CD14-positive monocyte (primary cell): ENCODE measurements around the gene HEMK1. TPM values are rescaled to one million over a fixed set of nuclear protein-coding genes. Genes with fewer than 3 reads are reported as not detected.

ENCODE experiments used
- DNase-seq, 3 donors: peaks; one replicate each; pipeline ENCODE4 v3.0.0-alpha.2; 2011 to 2022
- H2AFZ ChIP-seq: 2 replicates; pipeline ENCODE4 v1.6.0; 2012; ENCODE audit warnings: mild to moderate bottlenecking, low read depth, low read length, inconsistent platforms; ENCODE audit not compliant: insufficient read depth, poor library complexity, severe bottlenecking
- H3K27ac ChIP-seq, 2 donors: 1 replicate in 1 of 2; 2 replicates in 1 of 2; pipeline ENCODE4 v1.5.1; 2012 to 2013; ENCODE audit warnings: low read length in 2 of 2, control low read depth in 1 of 2, inconsistent platforms in 1 of 2, low read depth in 1 of 2, mild to moderate bottlenecking in 1 of 2
- H3K27me3 ChIP-seq, 2 donors: one replicate each; pipeline versions ENCODE4 v1.6.0 to v1.6.1; 2011 to 2013; ENCODE audit warnings: low read length in 2 of 2; ENCODE audit not compliant: control insufficient read depth in 2 of 2, insufficient read depth in 2 of 2
- H3K36me3 ChIP-seq, 2 donors: replicated peaks in 1 of 2; 1 replicate in 1 of 2; 2 replicates in 1 of 2; pipeline versions ENCODE4 v1.5.1 to v1.6.1; 2012 to 2013; ENCODE audit warnings: low read length in 2 of 2, control low read depth in 1 of 2, inconsistent platforms in 1 of 2, mild to moderate bottlenecking in 1 of 2; ENCODE audit not compliant: insufficient read depth in 2 of 2, control insufficient read depth in 1 of 2
- H3K4me1 ChIP-seq, 2 donors: 1 replicate in 1 of 2; 2 replicates in 1 of 2; pipeline versions ENCODE4 v1.5.1 to v1.6.1; 2012 to 2013; ENCODE audit warnings: low read length in 2 of 2, control low read depth in 1 of 2, inconsistent platforms in 1 of 2, mild to moderate bottlenecking in 1 of 2, moderate library complexity in 1 of 2; ENCODE audit not compliant: insufficient read depth in 2 of 2, control insufficient read depth in 1 of 2
- H3K4me2 ChIP-seq: replicated peaks from 2 replicates; pipeline ENCODE3; 2012; ENCODE audit warnings: low read length, moderate library complexity, mild to moderate bottlenecking; ENCODE audit not compliant: poor library complexity, severe bottlenecking; ENCODE audit errors: extremely low read depth
- H3K4me3 ChIP-seq, 3 experiments: fragments of 200-600 bp in 1 of 3; sonication (generic) in 1 of 3; replicated peaks in 1 of 3; 1 replicate in 2 of 3; 2 replicates in 1 of 3; pipeline ENCODE4 v1.5.1; 2011 to 2013; ENCODE audit warnings: low read length in 3 of 3, mild to moderate bottlenecking in 3 of 3, control low read depth in 2 of 3, low read depth in 2 of 3, inconsistent platforms in 1 of 3, moderate library complexity in 1 of 3
- H3K79me2 ChIP-seq: 2 replicates; pipeline ENCODE4 v1.6.0; 2012; ENCODE audit warnings: mild to moderate bottlenecking, control low read depth, inconsistent platforms, low read length, moderate library complexity; ENCODE audit not compliant: insufficient read depth
- H3K9ac ChIP-seq: 2 replicates; pipeline ENCODE4 v1.6.0; 2017; ENCODE audit warnings: low read length, mild to moderate bottlenecking; ENCODE audit not compliant: insufficient read depth, poor library complexity, severe bottlenecking
- H3K9me3 ChIP-seq, 2 donors: replicated peaks in 1 of 2; 1 replicate in 1 of 2; 2 replicates in 1 of 2; pipeline versions ENCODE4 v1.5.1 to v1.6.1; 2012 to 2013; ENCODE audit warnings: low read length in 2 of 2, control low read depth in 1 of 2; ENCODE audit not compliant: control insufficient read depth in 1 of 2, insufficient read depth in 1 of 2
- H4K20me1 ChIP-seq: 2 replicates; pipeline ENCODE4 v1.6.0; 2012; ENCODE audit warnings: mild to moderate bottlenecking, low read length, control low read depth, moderate library complexity; ENCODE audit not compliant: insufficient read depth
- H3K27ac Mint-ChIP-seq, 7 donors: one replicate each; pipeline ENCODE4 v1.8.0; 2020; ENCODE audit warnings: mild to moderate bottlenecking in 7 of 7, mixed read lengths in 7 of 7, moderate library complexity in 6 of 7, inconsistent platforms in 2 of 7
- H3K27me3 Mint-ChIP-seq, 3 donors: one replicate each; pipeline ENCODE4 v1.8.0; 2021 to 2022; ENCODE audit warnings: low read depth in 3 of 3, mild to moderate bottlenecking in 3 of 3, mixed read lengths in 3 of 3, moderate library complexity in 3 of 3, inconsistent platforms in 1 of 3
- H3K36me3 Mint-ChIP-seq, 2 donors: one replicate each; pipeline ENCODE4 v1.8.0; 2020; ENCODE audit warnings: mixed read lengths in 2 of 2, inconsistent platforms in 1 of 2, mild to moderate bottlenecking in 1 of 2
- H3K4me1 Mint-ChIP-seq: one replicate; pipeline ENCODE4 v1.8.0; 2020; ENCODE audit warnings: mild to moderate bottlenecking, mixed read lengths
- H3K4me3 Mint-ChIP-seq, 2 donors: one replicate each; pipeline ENCODE4 v1.8.0; 2020; ENCODE audit warnings: mild to moderate bottlenecking in 2 of 2, mixed read lengths in 2 of 2, moderate library complexity in 1 of 2
- H3K9me3 Mint-ChIP-seq, 7 donors: one replicate each; pipeline ENCODE4 v1.8.0; 2020 to 2022; ENCODE audit warnings: mixed read lengths in 7 of 7, mild to moderate bottlenecking in 6 of 7, moderate library complexity in 6 of 7, inconsistent platforms in 2 of 7
- CTCF ChIP-seq: fragments of 200-600 bp; IDR thresholded peaks from one replicate; pipeline ENCODE4 v1.8.0; 2022; ENCODE audit warnings: antibody characterized with exemption, mild to moderate bottlenecking
- WGBS: methylation state at CpG from one replicate; pipeline ENCODE4 v1.1.5; 2013; ENCODE audit warnings: missing lambda C conversion rate; ENCODE audit not compliant: insufficient coverage; 5-methylcytosine and 5-hydroxymethylcytosine counted together
- intact Hi-C, 2 donors: fragments of 100-400 bp; cut with micrococcal nuclease; formaldehyde crosslinking; loops; one replicate each; pipeline versions ENCODE4 v1.15.0 to v1.15.1; 2023
- polyA plus RNA-seq, 3 donors: library from polyadenylated mRNA; depleted of rRNA in 1 of 3; unstranded in 2 of 3; stranded (reverse) in 1 of 3; fragments of 300-500 nt in 2 of 3; fragments of >200 nt in 1 of 3; fragmentation: Illumina TruSeq in 2 of 3; gene quantifications; 1 replicate in 2 of 3; 2 replicates in 1 of 3; pipeline ENCODE4 v1.2.3, GENCODE V29; 2012 to 2021

Gene HEMK1
- polyA plus RNA-seq, 3 donors = 10.1 to 14.0 (median 12.1) TPM

GRCh38 chr3:50531201-50531600, 38.1 kb upstream of the HEMK1 start:
- Histone ChIP-seq H3K27me3 (peaks cover 0 to 26% of the 10 kb centered on the region in 2 donors), H3K79me2 (no peaks in the 10 kb centered on the region), H2AFZ (no peak overlapping the region), H3K9me3 (no peaks in the 10 kb centered on the region), H3K27ac (no peak overlapping the region), H4K20me1 (no peaks in the 10 kb centered on the region), H3K36me3 (no peaks in the 10 kb centered on the region), H3K4me1 (peaks cover 0 to 2% of the 10 kb centered on the region in 2 donors), H3K9ac (no peak overlapping the region), H3K4me3 (no peak overlapping the region), H3K4me2 (no peak overlapping the region)
- Mint-ChIP-seq H3K36me3 (no peaks in the 10 kb centered on the region), H3K4me1 (no peaks in the 10 kb centered on the region), H3K4me3 (no peak overlapping the region), H3K27me3 (peaks cover 27 to 43% (median 34%) of the 10 kb centered on the region in 3 donors), H3K27ac (no peak overlapping the region), H3K9me3 (peaks cover 0 to 3% (median 0%) of the 10 kb centered on the region in 7 donors)
- DNase-seq = no peak
- intact Hi-C loops = no loop called here
- TF ChIP-seq CTCF = no peak
- 100% methylated on average over 1 of the region's 4 CpGs for WGBS

- no peaks in the 10 kb centered on the region for H3K36me3 Mint-ChIP-seq
- H3K27me3 Mint-ChIP-seq = peaks cover 25 to 42% (median 37%) of the 10 kb centered on the region in 3 donors
Observed at GRCh38 chr3:50532062-50532705, 37.1 kb upstream of the HEMK1 start.

More at GRCh38 chr3:50532062-50532705, 37.1 kb upstream of the HEMK1 start:
- Histone ChIP-seq H3K27me3 (peaks cover 0 to 26% of the 10 kb centered on the region in 2 donors), H3K36me3 (no peaks in the 10 kb centered on the region), H3K9ac (no peak overlapping the region), H4K20me1 (no peaks in the 10 kb centered on the region), H3K4me2 (no peak overlapping the region), H3K27ac (no peak overlapping the region), H3K79me2 (no peaks in the 10 kb centered on the region), H3K4me3 (no peak overlapping the region), H2AFZ (no peak overlapping the region), H3K9me3 (no peaks in the 10 kb centered on the region), H3K4me1 (no peaks in the 10 kb centered on the region)
- no peak overlapping the region for H3K27ac Mint-ChIP-seq
- TF ChIP-seq CTCF = no peak
- 94% methylated on average over 7 of the region's 9 CpGs for WGBS
- DNase-seq = no peak
- intact Hi-C loops = no loop called here
- H3K4me3 Mint-ChIP-seq = peak overlapping the region in 1 of 2 donors; percentile 11
- no peaks in the 10 kb centered on the region for H3K4me1 Mint-ChIP-seq
- H3K9me3 Mint-ChIP-seq = peaks cover 0 to 2% (median 0%) of the 10 kb centered on the region in 7 donors
